NCI-H460 (cell line): ENCODE measurements around the gene SPATA22. TPM values are rescaled to one million over a fixed set of nuclear protein-coding genes. Genes with fewer than 3 reads are reported as not detected.
"Not testable (repeated sequence)": the region's sequence is repeated elsewhere in the genome, so short reads cannot be mapped to it uniquely, and the experiment has no call there.

Experiments
- DNase-seq: peaks from one replicate; pipeline ENCODE4 v3.0.0-alpha.2; 2016; ENCODE audit warnings: low read depth; ENCODE audit errors: extremely low read depth
- total RNA-seq: library from RNA; depleted of rRNA; stranded (reverse); fragments of >200 nt; shearing (Covaris generic); gene quantifications from 2 replicates; pipeline ENCODE4 v1.2.3, GENCODE V29; 2014

SPATA22 gene
- total RNA-seq, 1 experiment from 2014 or later, result not detected

GRCh38 chr17:3475251-3475685 lies 3.6 kb upstream of the SPATA22 start:
- DNase-seq, result no peak

- peak; percentile 12 for DNase-seq
These were observed 2.6 kb upstream of the SPATA22 start for GRCh38 chr17:3474212-3474611.

GRCh38 chr17:3472137-3472536 lies 518 bp upstream of the SPATA22 start:
- no peak for DNase-seq

- DNase-seq, result no peak
These were observed 2.1 kb downstream of the SPATA22 start for GRCh38 chr17:3469529-3469928.

- DNase-seq, result not testable (repeated sequence)
These were observed 5.3 kb downstream of the SPATA22 start for GRCh38 chr17:3466355-3466754.

- DNase-seq, result no peak
These were observed 23.5 kb downstream of the SPATA22 start for GRCh38 chr17:3448059-3448665.

GRCh38 chr17:3447625-3448024 lies 24.0 kb downstream of the SPATA22 start:
- peak; percentile 8 for DNase-seq

GRCh38 chr17:3440451-3440850 lies 31.2 kb downstream of the SPATA22 start:
- no peak for DNase-seq

GRCh38 chr17:3438368-3438767 lies 33.3 kb downstream of the SPATA22 start:
- DNase-seq, result no peak

GRCh38 chr17:3433741-3434140 lies 37.9 kb downstream of the SPATA22 start, which contains the start of gene OR1E2:
Gene OR1E2 (minus strand): TSS chr17:3433841. CDS start chr17:3433841, 0 bp downstream.
- DNase-seq, result no peak

GRCh38 chr17:3433215-3433614 lies 38.4 kb downstream of the SPATA22 start:
- DNase-seq, result peak; percentile 25

GRCh38 chr17:3418222-3418621 lies 53.4 kb downstream of the SPATA22 start:
- DNase-seq, result no peak

- no peak for DNase-seq
These were observed 56.0 kb downstream of the SPATA22 start for GRCh38 chr17:3415610-3416009.

GRCh38 chr17:3412216-3412615 lies 59.4 kb downstream of the SPATA22 start:
- DNase-seq, result not testable (repeated sequence)

GRCh38 chr17:3411070-3411469 lies 60.5 kb downstream of the SPATA22 start, which contains the start of gene OR3A3:
Gene OR3A3 (plus strand): TSS chr17:3411370.
- no peak for DNase-seq

GRCh38 chr17:3403856-3404255 lies 67.8 kb downstream of the SPATA22 start:
- not testable (repeated sequence) for DNase-seq

- DNase-seq, result no peak
These were observed 69.8 kb downstream of the SPATA22 start for GRCh38 chr17:3401786-3402185.

GRCh38 chr17:3400055-3400454 lies 71.6 kb downstream of the SPATA22 start:
- no peak for DNase-seq

- DNase-seq, result no peak
These were observed 73.3 kb downstream of the SPATA22 start, which contains the start of gene OR1E1 for GRCh38 chr17:3398310-3398709. Gene OR1E1 (minus strand): TSS chr17:3398410. CDS start chr17:3398410, 0 bp downstream.

GRCh38 chr17:3397801-3398200 lies 73.8 kb downstream of the SPATA22 start:
- DNase-seq, result not testable (repeated sequence)
